ENCODE data around the gene HK3.

HK3 gene

GRCh38 chr5:176859916-176860315 lies 39.2 kb downstream of the HK3 start:
- TF ChIP-seq CTCF (IDR thresholded peaks at IDR 0.05; ENCODE audit: low read depth, low read length) = no peak
- no peak for DNase-seq (ENCODE audit: extremely low read depth, low read depth)

DNA sequence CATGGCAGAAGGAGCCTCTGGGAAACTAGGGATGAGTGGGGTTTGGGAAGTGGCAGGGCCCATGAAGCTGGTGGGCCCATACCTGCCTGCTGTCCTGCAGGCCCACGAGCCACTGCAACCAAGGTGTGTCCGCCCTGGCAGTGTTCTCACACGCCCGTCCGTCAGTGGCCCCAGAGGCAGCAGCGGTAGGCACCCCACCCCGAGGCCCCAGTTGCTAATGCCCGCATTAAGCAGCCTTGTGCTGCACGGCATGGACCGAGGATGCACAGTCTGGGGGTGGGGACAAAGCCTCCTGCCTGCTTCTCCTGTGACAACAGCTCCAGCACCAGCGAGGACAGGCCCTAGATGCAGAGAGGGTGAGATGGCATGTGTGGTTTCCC lies 41.3 kb downstream of the HK3 start:
- no peak for DNase-seq (ENCODE audit: extremely low read depth, low read depth)
- TF ChIP-seq CTCF (IDR thresholded peaks at IDR 0.05; ENCODE audit: low read depth, low read length) = no peak

DNA sequence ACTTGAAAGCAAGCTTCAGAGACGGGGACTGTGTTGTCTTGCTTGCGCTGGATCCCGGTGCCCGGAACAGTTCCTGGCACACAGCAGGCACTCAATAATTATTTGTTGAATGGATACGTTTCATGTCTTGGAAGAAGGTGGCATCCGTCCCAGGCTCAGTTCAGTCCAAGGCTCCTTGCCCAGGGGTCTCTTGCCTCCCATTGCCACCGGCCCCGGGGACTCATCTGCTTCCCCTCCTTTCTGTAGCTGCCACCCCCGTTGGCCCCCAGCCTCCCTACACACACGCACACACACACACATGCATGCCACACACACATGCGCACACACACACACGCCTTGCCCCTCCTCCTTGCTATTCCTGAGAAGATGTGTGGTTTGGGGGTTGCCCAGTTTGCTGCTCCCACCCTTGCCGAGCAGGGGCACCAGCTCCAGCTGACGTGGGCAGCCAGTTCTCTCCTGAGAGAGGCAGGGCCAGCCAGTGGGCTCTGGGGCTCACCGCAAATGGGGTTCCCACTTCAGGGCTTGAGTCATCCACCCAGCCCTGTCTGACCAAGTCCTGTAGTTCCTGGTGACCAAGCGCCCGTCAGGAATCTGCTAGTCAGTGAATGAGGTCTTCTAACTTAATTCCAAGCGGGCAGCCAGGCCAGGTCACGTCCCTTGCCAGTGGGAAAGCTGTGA lies 41.8 kb downstream of the HK3 start:
- no peak for DNase-seq (ENCODE audit: extremely low read depth, low read depth)
- no peak for TF ChIP-seq CTCF (IDR thresholded peaks at IDR 0.05; ENCODE audit: low read depth, low read length)

GRCh38 chr5:176856746-176857145 lies 42.4 kb downstream of the HK3 start:
- no peak for DNase-seq (ENCODE audit: extremely low read depth, low read depth)
- TF ChIP-seq CTCF (IDR thresholded peaks at IDR 0.05; ENCODE audit: low read depth, low read length) = no peak

GRCh38 chr5:176855598-176855997 lies 43.5 kb downstream of the HK3 start:
- no peak for TF ChIP-seq CTCF (IDR thresholded peaks at IDR 0.05; ENCODE audit: low read depth, low read length)
- no peak for DNase-seq (ENCODE audit: extremely low read depth, low read depth)

- no peak for DNase-seq (ENCODE audit: extremely low read depth, low read depth)
- no peak for TF ChIP-seq CTCF (IDR thresholded peaks at IDR 0.05; ENCODE audit: low read depth, low read length)
These were observed 45.0 kb downstream of the HK3 start for GRCh38 chr5:176854164-176854563.

GRCh38 chr5:176853151-176853778 lies 45.9 kb downstream of the HK3 start:
- TF ChIP-seq CTCF (IDR thresholded peaks at IDR 0.05; ENCODE audit: low read depth, low read length) = no peak
- no peak for DNase-seq (ENCODE audit: extremely low read depth, low read depth)

Data from AG09319 (cell line).